GF-D8 (cell line): ENCODE results near the gene PRDM11.
"Not testable (repeated sequence)": the region's sequence is repeated elsewhere in the genome, so short reads cannot be mapped to it uniquely, and the experiment has no call there.

ENCODE experiments used
- DNase-seq: peaks from one replicate; lab custom pipeline; 2025; lab: John Stamatoyannopoulos, UW

The PRDM11 gene

GRCh38 chr11:45233121-45233803 is 86.8 kb downstream of the PRDM11 start:
- no peak for DNase-seq

GRCh38 chr11:45233804-45234170 is 87.3 kb downstream of the PRDM11 start:
- DNase-seq: no peak

- no peak for DNase-seq
Measured at GRCh38 chr11:45234306-45235006, 88.0 kb downstream of the PRDM11 start.

- DNase-seq: no peak
Measured at GRCh38 chr11:45237711-45238315, 91.4 kb downstream of the PRDM11 start.

GRCh38 chr11:45238724-45239123 is 92.3 kb downstream of the PRDM11 start:
- DNase-seq: no peak

GRCh38 chr11:45239733-45240132 is 93.3 kb downstream of the PRDM11 start:
- DNase-seq: no peak

- DNase-seq: no peak
Measured at GRCh38 chr11:45243967-45244366, 97.5 kb downstream of the PRDM11 start.

- no peak for DNase-seq
Measured at GRCh38 chr11:45245218-45246045, 99.0 kb downstream of the PRDM11 start.

- no peak for DNase-seq
Measured at GRCh38 chr11:45246241-45246640, 99.8 kb downstream of the PRDM11 start.

GRCh38 chr11:45247433-45247832 is 101.0 kb downstream of the PRDM11 start:
- DNase-seq: no peak

- DNase-seq: no peak
Measured at GRCh38 chr11:45248501-45249011, 102.1 kb downstream of the PRDM11 start.

GRCh38 chr11:45249372-45249771 is 102.9 kb downstream of the PRDM11 start:
- not testable (repeated sequence) for DNase-seq

- DNase-seq: no peak
Measured at GRCh38 chr11:45250035-45250718, 103.7 kb downstream of the PRDM11 start.

GRCh38 chr11:45252134-45252856 is 105.9 kb downstream of the PRDM11 start:
- DNase-seq: no peak

- DNase-seq: no peak
Measured at GRCh38 chr11:45252877-45253276, 106.4 kb downstream of the PRDM11 start.

GRCh38 chr11:45253640-45254039 is 107.2 kb downstream of the PRDM11 start:
- DNase-seq: no peak

- no peak for DNase-seq
Measured at GRCh38 chr11:45254070-45254469, 107.6 kb downstream of the PRDM11 start.

GRCh38 chr11:45258982-45259530 is 112.6 kb downstream of the PRDM11 start:
- no peak for DNase-seq

- DNase-seq: no peak
Measured at GRCh38 chr11:45259592-45259991, 113.2 kb downstream of the PRDM11 start.

GRCh38 chr11:45260071-45260470 is 113.6 kb downstream of the PRDM11 start:
- no peak for DNase-seq

- DNase-seq: no peak
Measured at GRCh38 chr11:45262900-45263299, 116.5 kb downstream of the PRDM11 start.
